ENCODE data around the gene LRRC1.

LRRC1 gene

DNA sequence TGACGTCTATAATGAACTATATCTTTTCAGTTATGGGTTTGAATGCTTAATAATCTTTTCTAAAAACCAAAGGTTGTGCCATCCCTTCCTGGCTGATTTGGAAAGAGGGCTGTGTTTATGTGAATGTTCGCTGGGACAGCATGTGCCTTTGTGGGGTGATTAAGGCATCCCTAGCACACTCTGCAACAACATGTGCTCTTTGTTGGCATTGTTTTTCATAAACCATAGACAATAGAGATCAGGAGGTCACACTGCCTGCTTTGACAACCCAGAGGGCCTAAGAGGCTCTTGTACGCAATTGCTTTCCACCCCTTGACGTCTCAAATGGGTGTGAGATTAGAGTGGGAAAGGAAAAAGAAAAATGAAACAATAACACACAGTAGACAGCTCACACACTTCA, 116.0 kb downstream of the LRRC1 start:
- TF ChIP-seq, protein P1, sequence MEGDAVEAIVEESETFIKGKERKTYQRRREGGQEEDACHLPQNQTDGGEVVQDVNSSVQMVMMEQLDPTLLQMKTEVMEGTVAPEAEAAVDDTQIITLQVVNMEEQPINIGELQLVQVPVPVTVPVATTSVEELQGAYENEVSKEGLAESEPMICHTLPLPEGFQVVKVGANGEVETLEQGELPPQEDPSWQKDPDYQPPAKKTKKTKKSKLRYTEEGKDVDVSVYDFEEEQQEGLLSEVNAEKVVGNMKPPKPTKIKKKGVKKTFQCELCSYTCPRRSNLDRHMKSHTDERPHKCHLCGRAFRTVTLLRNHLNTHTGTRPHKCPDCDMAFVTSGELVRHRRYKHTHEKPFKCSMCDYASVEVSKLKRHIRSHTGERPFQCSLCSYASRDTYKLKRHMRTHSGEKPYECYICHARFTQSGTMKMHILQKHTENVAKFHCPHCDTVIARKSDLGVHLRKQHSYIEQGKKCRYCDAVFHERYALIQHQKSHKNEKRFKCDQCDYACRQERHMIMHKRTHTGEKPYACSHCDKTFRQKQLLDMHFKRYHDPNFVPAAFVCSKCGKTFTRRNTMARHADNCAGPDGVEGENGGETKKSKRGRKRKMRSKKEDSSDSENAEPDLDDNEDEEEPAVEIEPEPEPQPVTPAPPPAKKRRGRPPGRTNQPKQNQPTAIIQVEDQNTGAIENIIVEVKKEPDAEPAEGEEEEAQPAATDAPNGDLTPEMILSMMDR (conservative IDR thresholded peaks at IDR 0.05; ENCODE audit: low read depth): no peak
- no peak for DNase-seq (ENCODE audit: low spot score)
- POLR2A ChIA-PET (ENCODE audit: low non-redundant PET): no interaction called here
- CTCF ChIA-PET: no interaction called here
- H3K27ac ChIP-seq: no peak overlapping the region

DNA sequence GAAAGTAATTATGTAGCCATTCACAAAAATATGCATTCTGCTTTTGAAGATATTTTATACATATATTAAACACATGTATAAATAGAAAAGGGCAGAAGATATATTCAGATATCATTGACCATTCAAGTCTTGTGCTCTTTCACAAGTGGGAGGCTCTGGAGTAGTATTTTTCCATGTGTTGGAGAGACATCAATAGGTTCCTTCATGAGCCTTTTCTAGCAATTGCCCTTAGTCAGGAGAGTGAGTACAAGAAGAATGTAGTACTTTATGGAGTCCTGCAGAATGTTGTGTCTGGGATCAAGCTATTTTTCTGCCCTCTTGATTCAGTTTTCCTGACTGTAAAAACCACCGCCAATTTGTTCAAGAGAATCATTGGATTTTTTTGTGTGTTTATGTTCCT, 117.9 kb downstream of the LRRC1 start:
- ChIA-PET POLR2A (ENCODE audit: low non-redundant PET) (no interaction called here), CTCF (no interaction called here)
- TF ChIP-seq, protein P1 (conservative IDR thresholded peaks at IDR 0.05; ENCODE audit: low read depth): no peak
- H3K27ac ChIP-seq: no peak overlapping the region
- no peak for DNase-seq (ENCODE audit: low spot score)

DNA sequence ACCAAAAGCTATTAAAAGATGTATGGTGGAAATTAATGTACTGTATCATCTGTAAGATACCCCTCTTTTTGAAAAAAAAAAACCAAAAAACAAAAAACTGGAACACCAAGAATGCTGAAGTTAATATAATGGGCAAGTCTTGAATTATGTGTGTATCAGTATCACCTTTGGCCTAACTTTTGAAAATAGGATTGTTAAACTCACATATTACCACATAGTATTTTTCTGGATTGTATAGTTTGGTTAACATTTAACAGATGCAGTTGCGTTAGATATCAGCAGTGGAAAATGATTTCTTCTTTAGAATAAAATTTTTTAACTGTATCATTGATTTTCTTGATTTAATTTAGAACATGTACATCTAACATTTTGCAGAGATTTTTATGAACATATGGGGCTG, 118.5 kb downstream of the LRRC1 start:
- DNase-seq (ENCODE audit: low spot score): no peak
- TF ChIP-seq, protein P1 (conservative IDR thresholded peaks at IDR 0.05; ENCODE audit: low read depth): no peak
- CTCF ChIA-PET: no interaction called here
- H3K27ac ChIP-seq: no peak overlapping the region
- POLR2A ChIA-PET (ENCODE audit: low non-redundant PET): no interaction called here

DNA sequence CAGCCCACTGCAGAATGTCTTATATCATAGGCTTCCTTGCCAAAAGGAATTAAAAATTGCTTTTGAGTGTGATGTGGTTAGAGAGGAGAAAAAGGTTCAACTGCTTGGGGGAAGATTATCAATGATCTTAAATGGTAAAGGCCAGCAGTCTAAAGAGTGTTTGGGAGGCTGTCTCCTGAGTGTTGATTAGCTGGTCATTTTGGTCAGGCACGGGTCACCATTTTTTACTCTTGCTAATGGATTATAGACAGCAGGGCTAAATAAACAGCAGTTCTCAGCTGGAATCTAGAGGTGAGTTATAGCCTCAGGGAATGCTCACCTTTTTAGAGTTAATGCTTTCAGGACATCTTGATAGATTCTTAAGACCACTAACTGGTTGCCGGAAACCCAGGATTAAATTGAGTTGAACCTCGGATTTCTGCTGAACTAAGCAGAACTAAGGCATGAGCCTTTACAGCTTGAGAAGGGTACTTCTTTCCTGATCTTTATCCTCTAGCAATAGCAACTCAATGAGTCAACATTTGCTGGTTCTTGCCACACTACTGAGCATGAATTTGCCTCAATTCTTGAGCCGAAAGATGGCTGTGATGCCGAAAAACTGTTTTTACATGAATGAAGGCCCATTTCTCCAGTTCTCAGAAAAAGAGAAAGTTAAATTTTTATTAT, 120.4 kb downstream of the LRRC1 start:
- TF ChIP-seq, protein P1 (conservative IDR thresholded peaks at IDR 0.05; ENCODE audit: low read depth): no peak
- no peak overlapping the region for H3K27ac ChIP-seq
- ChIA-PET CTCF (interaction anchor here (0.7 kb wide), 1 partner anchor 119 kb away, joined by 3 read pairs; no protein-coding TSS in a partner anchor), POLR2A (ENCODE audit: low non-redundant PET) (no interaction called here)
- DNase-seq (ENCODE audit: low spot score): no peak

DNA sequence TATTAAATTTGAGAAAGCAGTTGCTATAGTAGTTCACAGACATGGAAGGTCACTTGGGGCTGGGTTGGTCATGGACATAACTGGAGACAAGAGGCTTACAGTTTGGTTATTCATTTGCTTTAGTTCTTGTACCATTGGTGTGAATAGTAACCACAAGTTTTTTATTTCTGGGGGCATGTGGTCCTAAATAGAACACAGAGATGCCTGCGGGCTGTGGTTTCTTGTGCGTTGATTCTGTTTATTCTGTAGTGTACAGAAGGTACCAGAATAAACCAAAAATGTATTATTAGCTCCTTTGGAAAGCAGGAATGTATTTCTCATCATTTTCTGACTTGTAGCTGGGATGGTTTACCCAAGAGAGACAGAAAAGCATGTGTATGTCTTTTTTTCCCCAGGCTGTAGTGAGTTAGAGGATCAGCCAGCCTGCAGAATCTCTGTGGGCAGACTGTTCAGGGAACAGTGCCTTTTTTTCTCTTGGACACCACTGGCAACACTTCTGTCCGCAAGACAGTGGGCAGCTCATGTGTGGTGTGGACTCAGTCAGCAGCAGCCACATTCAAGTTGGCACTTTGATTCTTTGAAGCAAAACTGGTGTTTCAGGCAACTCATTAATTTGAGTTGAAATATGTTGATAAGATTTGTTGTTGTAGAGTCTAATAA, 122.1 kb downstream of the LRRC1 start:
- no peak overlapping the region for H3K27ac ChIP-seq
- TF ChIP-seq, protein P1 (conservative IDR thresholded peaks at IDR 0.05; ENCODE audit: low read depth): no peak
- no peak for DNase-seq (ENCODE audit: low spot score)
- ChIA-PET POLR2A (ENCODE audit: low non-redundant PET) (no interaction called here), CTCF (interaction anchor here (0.7 to 1.2 kb wide), 2 partner anchors 39 to 200 kb away, joined by 3 read pairs; no protein-coding TSS in a partner anchor)

DNA sequence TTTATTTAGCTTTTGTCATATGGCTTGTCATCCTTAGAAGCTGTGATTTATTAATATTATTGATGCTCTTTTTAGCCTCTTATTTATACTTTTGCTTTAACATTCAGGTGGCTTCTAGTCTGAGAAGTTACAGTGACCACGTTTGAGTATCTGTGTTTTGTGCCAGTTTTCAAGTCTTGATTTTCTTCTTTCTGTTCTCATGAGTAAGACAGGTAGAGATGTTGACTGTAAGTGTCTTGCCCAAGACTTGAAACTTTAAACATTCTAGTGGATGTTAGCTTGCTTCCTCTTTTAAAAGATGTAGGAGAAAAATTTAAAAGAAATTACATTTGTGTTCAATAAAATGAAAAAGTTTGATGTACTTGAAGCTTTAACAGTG, 122.6 kb downstream of the LRRC1 start:
- no peak overlapping the region for H3K27ac ChIP-seq
- TF ChIP-seq, protein P1 (conservative IDR thresholded peaks at IDR 0.05; ENCODE audit: low read depth): no peak
- ChIA-PET CTCF (interaction anchor here (0.7 to 1.2 kb wide), 2 partner anchors 39 to 199 kb away, joined by 3 read pairs; no protein-coding TSS in a partner anchor), POLR2A (ENCODE audit: low non-redundant PET) (no interaction called here)
- no peak for DNase-seq (ENCODE audit: low spot score)
